Panc1 (cell line): ENCODE data around the gene MED16. TPM values are rescaled to one million over a fixed set of nuclear protein-coding genes. Genes with fewer than 3 reads are reported as not detected.

ENCODE experiments used
- ATAC-seq: fragments of 200-7000 bp; cut with Tn5 transposase; 2 replicates; pipeline ENCODE4 v1.9.1; 2020; ENCODE audit warnings: mild to moderate bottlenecking, moderate library complexity
- BruUV-seq: library from RNA; stranded (reverse); fragments of 400-500 nt; replicated peaks from 2 replicates; lab custom pipeline; 2021; lab: Mats Ljungman, UMichigan
- CTCF ChIA-PET: fragments of 300-600 bp; sonication (Branson Sonifier 250); formaldehyde crosslinking; loops from one replicate; lab custom pipeline; 2022; ENCODE audit warnings: antibody characterized with exemption; lab: Charles Lee
- POLR2A ChIA-PET: fragments of 300-600 bp; sonication (Branson Sonifier 250); formaldehyde crosslinking; loops from one replicate; lab custom pipeline; 2022; ENCODE audit warnings: antibody characterized with exemption; lab: Charles Lee
- DNase-seq: peaks from one replicate; pipeline ENCODE4 v3.0.0-alpha.2; 2010; ENCODE audit warnings: low read depth, low spot score
- H3K27ac ChIP-seq: 2 replicates; pipeline ENCODE4 v1.5.1; 2011; ENCODE audit warnings: mild to moderate bottlenecking, low read length, inconsistent platforms
- H3K27me3 ChIP-seq: fragments of 200-500 bp; sonication (Bioruptor generic); 2 replicates; pipeline ENCODE4 v1.6.0; 2014; ENCODE audit warnings: low read length, inconsistent platforms; ENCODE audit not compliant: control insufficient read depth, insufficient read depth
- H3K36me3 ChIP-seq: fragments of 200-500 bp; sonication (Bioruptor generic); 2 replicates; pipeline ENCODE4 v1.5.1; 2014; ENCODE audit warnings: inconsistent platforms, mild to moderate bottlenecking, low read length, moderate library complexity; ENCODE audit not compliant: control insufficient read depth, insufficient read depth
- H3K4me1 ChIP-seq: 2 replicates; pipeline ENCODE4 v1.5.1; 2011; ENCODE audit warnings: inconsistent platforms, mild to moderate bottlenecking, low read length, moderate library complexity; ENCODE audit not compliant: control insufficient read depth, insufficient read depth
- H3K4me3 ChIP-seq, 2 experiments: 2 replicates each; pipeline ENCODE4 v1.5.1; 2011 to 2012; ENCODE audit warnings: low read depth in 2 of 2, low read length in 2 of 2, mild to moderate bottlenecking in 2 of 2, inconsistent platforms in 1 of 2, moderate library complexity in 1 of 2
- H3K9me3 ChIP-seq: fragments of 200-500 bp; sonication (Bioruptor generic); 2 replicates; pipeline ENCODE4 v1.5.1; 2014; ENCODE audit warnings: low read depth, mild to moderate bottlenecking, inconsistent platforms, low read length, moderate library complexity; ENCODE audit not compliant: control insufficient read depth, insufficient read depth
- POLR2AphosphoS5 ChIP-seq: IDR thresholded peaks from 2 replicates; pipeline ENCODE4 v1.6.1; 2012; ENCODE audit warnings: mild to moderate bottlenecking, low read depth, low read length, moderate library complexity
- REST ChIP-seq, 2 experiments: IDR thresholded peaks; 2 replicates each; pipeline ENCODE4 v1.6.1; 2011 to 2012; ENCODE audit warnings: low read depth in 2 of 2, control low read depth in 1 of 2, low read length in 1 of 2, mild to moderate bottlenecking in 1 of 2, moderate library complexity in 1 of 2; ENCODE audit not compliant: insufficient read depth in 1 of 2
- SIN3A ChIP-seq: IDR thresholded peaks from 2 replicates; pipeline ENCODE4 v1.6.1; 2012; ENCODE audit warnings: low read depth, mild to moderate bottlenecking, low read length, moderate library complexity, borderline replicate concordance; ENCODE audit not compliant: insufficient read depth
- TCF7L2 ChIP-seq: IDR thresholded peaks from 2 replicates; pipeline ENCODE4 v1.6.1; 2011; ENCODE audit warnings: mild to moderate bottlenecking, low read depth, low read length, inconsistent platforms
- in situ Hi-C: cut with HindIII; loops from 2 replicates; pipeline ENCODE4 v1.10.0; 2016; ENCODE audit warnings: low sequenced_read_pairs, low pct_unique_long_range_greater_than_20kb
- intact Hi-C: fragments of 100-400 bp; cut with micrococcal nuclease; formaldehyde crosslinking; loops from one replicate; pipeline ENCODE4 v1.10.0; 2022; ENCODE audit not compliant: unreplicated experiment
- total RNA-seq: library from RNA; stranded (reverse); gene quantifications from one replicate; pipeline ENCODE4 v1.2.1, GENCODE V29; 2021; ENCODE audit not compliant: unreplicated experiment
- TF ChIP-seq, protein P1 (sequence below): fragments of 450-650 bp; IDR thresholded peaks from 2 replicates; pipeline ENCODE4 v1.5.1; 2017; ENCODE audit warnings: mild to moderate bottlenecking

MED16 gene
- total RNA-seq, 1 experiment from 2014 or later = 39.5 TPM

DNA sequence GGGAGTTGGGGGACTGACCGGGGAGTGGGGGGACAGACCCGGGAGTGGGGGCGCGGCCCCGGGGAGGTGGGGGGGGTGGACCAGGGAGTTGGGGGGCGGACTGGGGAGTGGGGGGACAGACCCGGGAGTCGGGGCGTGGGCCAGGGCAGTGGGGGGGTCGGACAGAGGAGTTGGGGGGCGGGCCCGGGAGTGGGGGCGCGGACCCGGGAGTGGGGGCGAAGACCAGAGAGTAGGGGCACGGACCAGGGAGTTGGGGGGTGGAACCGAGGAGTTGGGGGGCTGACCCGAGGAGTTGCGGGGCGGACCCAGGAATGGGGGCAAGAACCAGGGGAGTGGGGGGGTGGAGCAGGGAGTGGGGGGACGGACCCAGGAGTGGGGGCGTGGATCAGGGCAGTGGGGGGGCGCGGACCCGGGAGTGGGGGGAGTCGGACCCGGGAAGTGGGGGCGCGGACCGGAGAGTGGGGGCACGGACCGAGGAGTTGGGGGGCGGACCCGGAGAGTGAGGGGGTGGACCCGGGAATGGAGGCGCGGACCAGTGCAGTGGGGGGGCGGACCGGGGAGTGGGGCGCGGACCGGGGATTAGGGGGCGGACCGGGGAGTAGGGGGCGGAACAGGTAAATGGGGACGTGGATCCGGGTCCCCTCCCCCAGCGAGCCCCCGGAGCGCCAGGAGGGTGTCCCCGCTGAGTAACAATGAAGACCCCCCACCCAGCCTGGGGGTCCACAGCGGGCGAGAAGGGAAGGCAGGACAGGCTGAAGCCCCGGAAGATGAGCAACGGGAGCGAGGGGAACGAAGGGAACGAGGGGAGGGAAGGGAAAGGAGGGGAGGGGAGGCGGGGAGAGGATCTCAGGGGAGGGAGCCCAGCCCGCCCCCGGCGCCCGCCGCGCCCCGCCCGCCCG lies 19.4 kb upstream of the MED16 start:
- DNase-seq (no peak), ATAC-seq (peak; percentile 60)
- CTCF ChIA-PET = no interaction called here
- intact Hi-C loops (loop anchor here (10.0 kb wide), 1 partner anchor 138 kb away; no protein-coding TSS in a partner anchor), in situ Hi-C loops (no loop called here)
- no TSS peak for BruUV-seq
- Histone ChIP-seq H3K27ac (no peak overlapping the region), H3K36me3 (no peaks in the 10 kb centered on the region; the same call in 1 of the 2 replicates), H3K9me3 (no peaks in the 10 kb centered on the region), H3K4me1 (peaks cover 3% of the 10 kb centered on the region; the same call in 1 of the 2 replicates), H3K27me3 (no peaks in the 10 kb centered on the region), H3K4me3 (peak overlapping the region; percentile 57 to 63)
- POLR2A ChIA-PET = no interaction called here
- TF ChIP-seq POLR2AphosphoS5 (no peak), REST (IDR thresholded peaks at IDR 0.05; ENCODE audit: insufficient read depth in 1 of 2, low read depth in 2 of 2, low read length in 1 of 2) (no peak), TCF7L2 (no peak), SIN3A (no peak)
- TF ChIP-seq, protein P1, sequence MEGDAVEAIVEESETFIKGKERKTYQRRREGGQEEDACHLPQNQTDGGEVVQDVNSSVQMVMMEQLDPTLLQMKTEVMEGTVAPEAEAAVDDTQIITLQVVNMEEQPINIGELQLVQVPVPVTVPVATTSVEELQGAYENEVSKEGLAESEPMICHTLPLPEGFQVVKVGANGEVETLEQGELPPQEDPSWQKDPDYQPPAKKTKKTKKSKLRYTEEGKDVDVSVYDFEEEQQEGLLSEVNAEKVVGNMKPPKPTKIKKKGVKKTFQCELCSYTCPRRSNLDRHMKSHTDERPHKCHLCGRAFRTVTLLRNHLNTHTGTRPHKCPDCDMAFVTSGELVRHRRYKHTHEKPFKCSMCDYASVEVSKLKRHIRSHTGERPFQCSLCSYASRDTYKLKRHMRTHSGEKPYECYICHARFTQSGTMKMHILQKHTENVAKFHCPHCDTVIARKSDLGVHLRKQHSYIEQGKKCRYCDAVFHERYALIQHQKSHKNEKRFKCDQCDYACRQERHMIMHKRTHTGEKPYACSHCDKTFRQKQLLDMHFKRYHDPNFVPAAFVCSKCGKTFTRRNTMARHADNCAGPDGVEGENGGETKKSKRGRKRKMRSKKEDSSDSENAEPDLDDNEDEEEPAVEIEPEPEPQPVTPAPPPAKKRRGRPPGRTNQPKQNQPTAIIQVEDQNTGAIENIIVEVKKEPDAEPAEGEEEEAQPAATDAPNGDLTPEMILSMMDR = no peak

GRCh38 chr19:911197-912033 lies 18.4 kb upstream of the MED16 start:
- TF ChIP-seq TCF7L2 = no peak
- no peak for TF ChIP-seq REST (IDR thresholded peaks at IDR 0.05; ENCODE audit: insufficient read depth in 1 of 2, low read depth in 2 of 2, low read length in 1 of 2)
- TF ChIP-seq, protein P1 = no peak
- TF ChIP-seq POLR2AphosphoS5 = no peak
- TF ChIP-seq SIN3A = no peak
- H3K4me3 ChIP-seq = peak overlapping the region; percentile 23 to 30
- DNase-seq = no peak
- intact Hi-C loops = loop anchor here (10.0 kb wide), 1 partner anchor 137 kb away; no protein-coding TSS in a partner anchor
- no peak overlapping the region for H3K27ac ChIP-seq
- ATAC-seq = no peak
- no peaks in the 10 kb centered on the region for H3K27me3 ChIP-seq
- CTCF ChIA-PET = no interaction called here
- POLR2A ChIA-PET = no interaction called here
- BruUV-seq = no TSS peak
- H3K9me3 ChIP-seq = no peaks in the 10 kb centered on the region
- peaks cover 3% of the 10 kb centered on the region; the same call in 1 of the 2 replicates for H3K4me1 ChIP-seq
- H3K36me3 ChIP-seq = no peaks in the 10 kb centered on the region; the same call in 1 of the 2 replicates
- in situ Hi-C loops = no loop called here
